Dermis blood vessel endothelial cell (primary cell): ENCODE results near the gene LEMD1. TPM values are rescaled to one million over a fixed set of nuclear protein-coding genes. Genes with fewer than 3 reads are reported as not detected.

Source experiments
- total RNA-seq: library from RNA; depleted of rRNA; stranded (reverse); fragments of >200 nt; gene quantifications from 2 replicates; pipeline ENCODE4 v1.2.3, GENCODE V29; 2014

LEMD1 gene
- total RNA-seq, 1 donor from 2014 or later: not detected

Other genes starting within 250 kb of the LEMD1 start
- gene DSTYK, start 210.4 kb downstream of the LEMD1 start, total RNA-seq: 14.9 and 15.1 TPM in 2 replicates
- 1.7 and 1.9 TPM in 2 replicates for gene TMCC2, start 194.1 kb downstream of the LEMD1 start, total RNA-seq
- 4.6 and 5.0 TPM in 2 replicates for gene NUAK2, start 100.3 kb downstream of the LEMD1 start, total RNA-seq
- not detected in 2 replicates for gene KLHDC8A, start 65.1 kb downstream of the LEMD1 start, total RNA-seq
- gene BLACAT1, start 34.0 kb upstream of the LEMD1 start, total RNA-seq: 0.19 TPM in 1 of 2 replicates, not detected in the other
- gene CDK18, start 82.6 kb upstream of the LEMD1 start, total RNA-seq: 0.65 and 1.7 TPM in 2 replicates
- 33.4 and 65.3 TPM in 2 replicates for gene ELK4, start 210.0 kb upstream of the LEMD1 start, total RNA-seq